ENCODE data around the gene DNAH7. TPM values are rescaled to one million over a fixed set of nuclear protein-coding genes. Genes with fewer than 3 reads are reported as not detected.

Gene DNAH7
- total RNA-seq, 1 donor from 2014 or later = 0.80 TPM

GRCh38 chr2:195871326-195871725 is 197.3 kb downstream of the DNAH7 start:
- no peak for DNase-seq (ENCODE audit: low read depth)

GRCh38 chr2:195864316-195864715 is 204.3 kb downstream of the DNAH7 start:
- DNase-seq (ENCODE audit: low read depth) = no peak

GRCh38 chr2:195863564-195863963 is 205.1 kb downstream of the DNAH7 start:
- no peak for DNase-seq (ENCODE audit: low read depth)

- no peak for DNase-seq (ENCODE audit: low read depth)
These were observed 205.5 kb downstream of the DNAH7 start for GRCh38 chr2:195863121-195863520.

- no peak for DNase-seq (ENCODE audit: low read depth)
These were observed 206.8 kb downstream of the DNAH7 start for GRCh38 chr2:195861821-195862220.

GRCh38 chr2:195859513-195859912 is 209.1 kb downstream of the DNAH7 start:
- no peak for DNase-seq (ENCODE audit: low read depth)

- DNase-seq (ENCODE audit: low read depth) = no peak
These were observed 211.5 kb downstream of the DNAH7 start for GRCh38 chr2:195857132-195857531.

GRCh38 chr2:195850764-195851163 is 217.9 kb downstream of the DNAH7 start:
- no peak for DNase-seq (ENCODE audit: low read depth)

- peak; percentile 6 for DNase-seq (ENCODE audit: low read depth)
These were observed 220.3 kb downstream of the DNAH7 start for GRCh38 chr2:195848119-195848899.

- no peak for DNase-seq (ENCODE audit: low read depth)
These were observed 225.7 kb downstream of the DNAH7 start for GRCh38 chr2:195842932-195843331.

GRCh38 chr2:195838002-195838401 is 230.6 kb downstream of the DNAH7 start:
- no peak for DNase-seq (ENCODE audit: low read depth)

GRCh38 chr2:195836002-195836401 is 232.6 kb downstream of the DNAH7 start:
- no peak for DNase-seq (ENCODE audit: low read depth)

GRCh38 chr2:195834836-195835235 is 233.8 kb downstream of the DNAH7 start:
- no peak for DNase-seq (ENCODE audit: low read depth)

GRCh38 chr2:195830968-195831950 is 237.4 kb downstream of the DNAH7 start:
- DNase-seq (ENCODE audit: low read depth) = no peak

- no peak for DNase-seq (ENCODE audit: low read depth)
These were observed 244.2 kb downstream of the DNAH7 start for GRCh38 chr2:195824478-195824877.

GRCh38 chr2:195823206-195823605 is 245.4 kb downstream of the DNAH7 start:
- DNase-seq (ENCODE audit: low read depth) = no peak

- DNase-seq (ENCODE audit: low read depth) = no peak
These were observed 247.1 kb downstream of the DNAH7 start for GRCh38 chr2:195821566-195821932.

- no peak for DNase-seq (ENCODE audit: low read depth)
These were observed 247.6 kb downstream of the DNAH7 start for GRCh38 chr2:195820867-195821565.

- DNase-seq (ENCODE audit: low read depth) = peak; percentile 14
These were observed 248.3 kb downstream of the DNAH7 start for GRCh38 chr2:195820373-195820772.

GRCh38 chr2:195819276-195819675 is 249.4 kb downstream of the DNAH7 start:
- no peak for DNase-seq (ENCODE audit: low read depth)

GRCh38 chr2:195818526-195818925 is 250.1 kb downstream of the DNAH7 start:
- no peak for DNase-seq (ENCODE audit: low read depth)

- no peak for DNase-seq (ENCODE audit: low read depth)
These were observed 250.5 kb downstream of the DNAH7 start for GRCh38 chr2:195818106-195818505.
